ENCODE data around the gene YPEL1. TPM values are rescaled to one million over a fixed set of nuclear protein-coding genes. Genes with fewer than 3 reads are reported as not detected.

YPEL1 gene, protein sequence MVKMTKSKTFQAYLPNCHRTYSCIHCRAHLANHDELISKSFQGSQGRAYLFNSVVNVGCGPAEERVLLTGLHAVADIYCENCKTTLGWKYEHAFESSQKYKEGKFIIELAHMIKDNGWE
- 1 to 10 TPM; 4.6 to 5.3 TPM for total RNA-seq
- long read RNA-seq, result 0 reads

DNA sequence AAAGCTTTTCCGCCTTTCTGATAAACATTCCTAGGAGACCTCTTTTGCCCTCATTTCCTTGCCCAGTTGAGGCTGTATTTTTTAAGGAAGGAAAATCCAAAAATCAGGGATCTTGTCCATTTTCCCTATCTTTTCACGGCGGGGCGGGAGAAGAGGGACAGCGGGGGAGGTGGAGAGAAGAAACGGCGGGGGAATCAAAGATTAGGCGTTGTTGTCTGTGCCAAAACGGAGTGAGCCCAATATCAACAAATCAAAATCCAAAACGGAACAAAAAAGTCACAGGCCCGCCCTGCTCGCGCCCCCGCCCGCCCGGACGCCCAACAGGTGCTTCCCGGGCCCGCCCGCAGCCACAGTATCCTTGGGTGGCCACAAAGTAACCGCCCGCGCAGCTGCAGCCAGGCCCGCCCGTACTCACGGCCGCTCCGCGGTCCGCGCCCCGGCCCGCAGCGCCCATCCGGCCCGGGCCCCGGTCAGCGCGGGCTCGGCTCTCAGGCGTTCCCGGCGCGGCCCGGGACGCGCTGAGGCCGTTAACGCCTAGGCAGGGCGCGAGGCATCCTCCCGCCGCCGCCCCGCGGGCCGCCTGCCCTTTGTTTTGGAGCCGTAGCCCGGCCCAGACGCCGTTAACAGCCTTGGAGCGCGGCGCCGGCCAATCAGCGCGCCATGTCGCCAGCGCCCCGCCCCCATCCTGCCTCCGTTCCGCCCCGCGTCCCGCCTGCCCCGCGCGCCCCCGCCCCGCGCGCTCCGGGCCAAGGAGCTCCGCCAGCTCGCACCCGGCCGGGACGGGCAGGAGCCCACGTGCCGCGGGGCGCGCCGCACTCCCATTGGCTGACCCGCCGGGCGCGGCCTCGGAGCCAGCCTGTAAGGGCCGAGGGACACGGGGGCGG lies at the start of gene YPEL1:
TSS of gene YPEL1 (minus strand) at position 595 of the 884 bp plus-strand sequence. CDS start 25,050 bp downstream, outside the sequence.
- peak; percentile 98 for DNase-seq
- intact Hi-C loops (cut with DNase I), result no loop called here

GRCh38 chr22:21780259-21780658 lies 44.7 kb upstream of the YPEL1 start:
- DNase-seq (no peak), ATAC-seq (no peak)
- intact Hi-C loops (cut with DNase I), result no loop called here

More for the DNA sequence above, at the start of gene YPEL1:
- peak; percentile 98 to 99 for ATAC-seq

DNA sequence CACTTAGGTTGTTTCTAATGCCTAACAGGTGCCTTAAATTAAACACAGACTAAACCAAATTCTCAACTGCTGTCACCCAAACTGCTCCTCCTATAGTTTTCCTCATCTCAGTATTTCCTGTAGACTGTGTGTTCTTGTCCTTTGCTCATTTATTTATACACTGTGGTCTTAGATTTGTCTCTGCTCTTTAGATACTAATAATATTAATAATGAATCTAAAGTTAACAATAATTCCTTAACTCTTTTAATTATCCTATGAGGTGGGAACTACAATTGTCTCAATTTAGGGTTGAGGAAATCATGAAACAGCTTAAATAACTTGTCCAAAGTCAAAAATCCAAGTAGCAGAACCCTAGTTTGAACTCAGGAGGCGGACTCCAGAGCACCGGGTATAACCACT lies 43.9 kb upstream of the YPEL1 start:
- ATAC-seq, result no peak
- DNase-seq, result no peak
- intact Hi-C loops (cut with DNase I), result loop anchor here in 1 of 2 donors (10.0 kb wide), 1 partner anchor 155 kb away; no protein-coding TSS in a partner anchor

- DNase-seq (no peak), ATAC-seq (no peak)
- intact Hi-C loops (cut with DNase I), result loop anchor here in 1 of 2 donors (10.0 kb wide), 1 partner anchor 156 kb away; no protein-coding TSS in a partner anchor
These were observed 43.2 kb upstream of the YPEL1 start for GRCh38 chr22:21778705-21779363.

GRCh38 chr22:21771631-21771976 lies 36.0 kb upstream of the YPEL1 start:
- no peak for DNase-seq
- intact Hi-C loops (cut with DNase I), result loop anchor here in 1 of 2 donors (10.0 kb wide), 1 partner anchor 163 kb away; no protein-coding TSS in a partner anchor
- ATAC-seq, result no peak

DNA sequence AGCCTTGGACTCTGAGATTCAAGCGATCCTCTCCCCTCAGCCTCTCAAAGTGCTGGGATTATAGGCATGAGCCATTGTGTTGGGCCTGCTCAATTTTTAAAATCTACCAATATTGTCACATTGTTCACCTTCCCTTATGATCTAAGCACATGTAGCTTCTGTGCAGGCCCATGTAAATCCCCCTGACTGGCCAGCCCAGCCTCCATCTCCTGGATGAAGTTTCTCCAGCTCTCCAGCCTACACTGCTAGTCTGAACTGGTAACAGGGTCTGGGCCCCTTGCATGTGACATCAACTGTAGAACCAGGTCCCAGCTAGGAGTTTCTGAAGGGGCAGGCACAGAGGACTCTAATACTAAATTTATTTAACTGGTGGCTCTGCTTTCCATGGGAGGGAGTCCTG lies 32.8 kb upstream of the YPEL1 start:
- ATAC-seq (no peak), DNase-seq (no peak)
- intact Hi-C loops (cut with DNase I), result no loop called here

- ATAC-seq (peak; percentile 41 to 77), DNase-seq (no peak)
- intact Hi-C loops (cut with DNase I), result no loop called here
These were observed 31.3 kb upstream of the YPEL1 start for GRCh38 chr22:21766691-21767462.

- ATAC-seq, result no peak
These were observed 30.4 kb upstream of the YPEL1 start for GRCh38 chr22:21765909-21766529.

GRCh38 chr22:21764038-21764804 lies 28.6 kb upstream of the YPEL1 start:
- intact Hi-C loops (cut with DNase I), result no loop called here
- no peak for DNase-seq
- no peak for ATAC-seq

More at GRCh38 chr22:21765909-21766529, 30.4 kb upstream of the YPEL1 start:
- no peak for DNase-seq
- intact Hi-C loops (cut with DNase I), result no loop called here

- ATAC-seq, result no peak
- DNase-seq, result no peak
- intact Hi-C loops (cut with DNase I), result no loop called here
These were observed 27.4 kb upstream of the YPEL1 start for GRCh38 chr22:21762712-21763581.

GRCh38 chr22:21761994-21762680 lies 26.5 kb upstream of the YPEL1 start:
- ATAC-seq (no peak), DNase-seq (no peak)
- intact Hi-C loops (cut with DNase I), result no loop called here

GRCh38 chr22:21761086-21761485 lies 25.5 kb upstream of the YPEL1 start:
- no peak for DNase-seq
- ATAC-seq, result no peak
- intact Hi-C loops (cut with DNase I), result no loop called here

GRCh38 chr22:21760640-21761039 lies 25.0 kb upstream of the YPEL1 start:
- intact Hi-C loops (cut with DNase I), result no loop called here
- no peak for ATAC-seq

GRCh38 chr22:21759646-21760376 lies 24.2 kb upstream of the YPEL1 start:
- ATAC-seq (no peak), DNase-seq (no peak)
- intact Hi-C loops (cut with DNase I), result no loop called here

More at GRCh38 chr22:21760640-21761039, 25.0 kb upstream of the YPEL1 start:
- no peak for DNase-seq

DNA sequence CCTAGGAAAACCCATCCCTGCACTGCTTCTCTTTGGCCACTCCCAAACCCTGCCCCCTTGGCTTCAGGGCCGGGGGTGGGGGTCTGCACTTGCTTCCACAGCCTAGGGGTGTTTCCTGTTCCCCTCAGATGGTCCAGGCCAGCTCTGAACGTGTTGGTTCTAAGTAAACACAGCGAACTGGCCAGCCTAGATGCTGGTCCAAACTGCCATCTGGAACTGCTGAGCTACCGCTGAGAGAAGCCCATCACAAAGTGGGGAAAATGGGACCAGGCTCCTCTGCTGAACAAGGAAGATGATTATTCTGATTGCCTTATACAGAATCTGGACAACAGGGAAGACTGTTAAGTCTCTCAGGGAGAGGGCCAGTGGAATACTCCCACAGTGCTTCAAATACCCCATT lies 23.5 kb upstream of the YPEL1 start:
- intact Hi-C loops (cut with DNase I), result no loop called here
- DNase-seq, result no peak
- no peak for ATAC-seq
